H1 (cell line): ENCODE measurements around the gene RALGAPA2.

Source experiments
- CBX5 ChIP-seq: fragments of 300-800, 300-1000 bp; sonication (generic); IDR thresholded peaks from 2 replicates; pipeline ENCODE4 v1.7.1; 2016; ENCODE audit warnings: antibody characterized with exemption, low read length, low read depth
- EP300 ChIP-seq, 2 experiments: IDR thresholded peaks; 1 replicate in 1 of 2; 2 replicates in 1 of 2; pipeline ENCODE4 v1.6.1; 2011 to 2012; ENCODE audit warnings: low read depth in 2 of 2, low read length in 2 of 2, mild to moderate bottlenecking in 2 of 2, borderline replicate concordance in 1 of 2, inconsistent platforms in 1 of 2, moderate library complexity in 1 of 2
- EZH2 ChIP-seq: fragments of 200-600 bp; sonication (generic); IDR thresholded peaks from 2 replicates; pipeline ENCODE4 v1.7.1; 2012; ENCODE audit warnings: low read depth, mild to moderate bottlenecking, moderate library complexity, low read length, inconsistent platforms; ENCODE audit not compliant: severe bottlenecking
- MAFK ChIP-seq: IDR thresholded peaks from 2 replicates; pipeline ENCODE4 v1.6.1; 2012; ENCODE audit warnings: low read depth, mild to moderate bottlenecking, improper control_type of control experiment, low read length
- TAF7 ChIP-seq: optimal IDR thresholded peaks from 2 replicates; pipeline ENCODE3; 2011; ENCODE audit warnings: low read depth, mild to moderate bottlenecking, inconsistent platforms, low read length, moderate library complexity, borderline replicate concordance
- ZNF274 ChIP-seq: IDR thresholded peaks from 2 replicates; pipeline ENCODE4 v1.7.0; 2012; ENCODE audit warnings: low read length, borderline replicate concordance; ENCODE audit errors: extremely low read depth
- TF ChIP-seq, protein P1 (sequence below), 3 experiments: IDR thresholded peaks; 1 replicate in 2 of 3; 2 replicates in 1 of 3; pipeline versions ENCODE4 v1.5.1 to v1.6.1; 2011; ENCODE audit warnings: low read length in 3 of 3, mild to moderate bottlenecking in 3 of 3, inconsistent platforms in 2 of 3, low read depth in 1 of 3, moderate library complexity in 1 of 3; ENCODE audit not compliant: insufficient read depth in 1 of 3; ENCODE audit errors: control extremely low read depth in 1 of 3
- TF ChIP-seq, protein P2 (sequence below): IDR thresholded peaks from 2 replicates; pipeline ENCODE4 v1.6.1; 2011; ENCODE audit warnings: low read depth, mild to moderate bottlenecking, low read length; ENCODE audit not compliant: insufficient read depth

DNA sequence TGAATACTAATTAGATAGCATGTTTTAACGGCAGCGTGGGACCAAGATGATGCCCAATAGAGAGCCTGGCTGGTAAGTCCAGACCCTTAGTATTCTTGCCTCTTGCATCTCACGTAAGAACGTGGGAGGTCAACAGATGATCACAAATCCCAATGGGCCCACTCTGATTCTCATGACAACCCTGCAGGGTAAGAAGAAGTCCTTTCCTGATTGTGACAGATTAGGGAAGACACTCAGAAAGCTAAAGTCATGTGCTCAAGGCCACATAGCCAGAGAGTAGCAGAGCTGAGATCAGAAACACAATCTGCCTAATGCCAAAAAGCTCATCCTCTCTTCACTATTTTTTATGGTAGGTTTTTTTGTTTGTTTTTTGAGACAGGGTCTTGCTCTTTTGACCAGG lies 103.8 kb downstream of the RALGAPA2 start:
- no peak for TF ChIP-seq EZH2
- TF ChIP-seq, protein P1, sequence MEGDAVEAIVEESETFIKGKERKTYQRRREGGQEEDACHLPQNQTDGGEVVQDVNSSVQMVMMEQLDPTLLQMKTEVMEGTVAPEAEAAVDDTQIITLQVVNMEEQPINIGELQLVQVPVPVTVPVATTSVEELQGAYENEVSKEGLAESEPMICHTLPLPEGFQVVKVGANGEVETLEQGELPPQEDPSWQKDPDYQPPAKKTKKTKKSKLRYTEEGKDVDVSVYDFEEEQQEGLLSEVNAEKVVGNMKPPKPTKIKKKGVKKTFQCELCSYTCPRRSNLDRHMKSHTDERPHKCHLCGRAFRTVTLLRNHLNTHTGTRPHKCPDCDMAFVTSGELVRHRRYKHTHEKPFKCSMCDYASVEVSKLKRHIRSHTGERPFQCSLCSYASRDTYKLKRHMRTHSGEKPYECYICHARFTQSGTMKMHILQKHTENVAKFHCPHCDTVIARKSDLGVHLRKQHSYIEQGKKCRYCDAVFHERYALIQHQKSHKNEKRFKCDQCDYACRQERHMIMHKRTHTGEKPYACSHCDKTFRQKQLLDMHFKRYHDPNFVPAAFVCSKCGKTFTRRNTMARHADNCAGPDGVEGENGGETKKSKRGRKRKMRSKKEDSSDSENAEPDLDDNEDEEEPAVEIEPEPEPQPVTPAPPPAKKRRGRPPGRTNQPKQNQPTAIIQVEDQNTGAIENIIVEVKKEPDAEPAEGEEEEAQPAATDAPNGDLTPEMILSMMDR (IDR thresholded peaks at IDR 0.05; ENCODE audit: control extremely low read depth in 1 of 3, insufficient read depth in 1 of 3, low read depth in 1 of 3, low read length in 3 of 3), result no peak
- TF ChIP-seq TAF7, result no peak
- TF ChIP-seq ZNF274, result no peak
- TF ChIP-seq EP300 (IDR thresholded peaks at IDR 0.05; ENCODE audit: borderline replicate concordance in 1 of 2, low read depth in 2 of 2, low read length in 2 of 2), result no peak
- no peak for TF ChIP-seq MAFK
- TF ChIP-seq, protein P2, sequence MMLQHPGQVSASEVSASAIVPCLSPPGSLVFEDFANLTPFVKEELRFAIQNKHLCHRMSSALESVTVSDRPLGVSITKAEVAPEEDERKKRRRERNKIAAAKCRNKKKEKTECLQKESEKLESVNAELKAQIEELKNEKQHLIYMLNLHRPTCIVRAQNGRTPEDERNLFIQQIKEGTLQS, result no peak
- no peak for TF ChIP-seq CBX5
